HG02840 (cell line): ENCODE results near the gene EPHB2.
"Not testable (repeated sequence)": the region's sequence is repeated elsewhere in the genome, so short reads cannot be mapped to it uniquely, and the experiment has no call there.

Experiments used
- ATAC-seq: cut with Tn5 transposase; IDR thresholded peaks from one replicate; pipeline ENCODE4 v1.9.1; 2021; ENCODE audit warnings: mild to moderate bottlenecking, moderate library complexity, moderate number of reproducible peaks; ENCODE audit not compliant: unreplicated experiment, low FRiP score

The EPHB2 gene

DNA sequence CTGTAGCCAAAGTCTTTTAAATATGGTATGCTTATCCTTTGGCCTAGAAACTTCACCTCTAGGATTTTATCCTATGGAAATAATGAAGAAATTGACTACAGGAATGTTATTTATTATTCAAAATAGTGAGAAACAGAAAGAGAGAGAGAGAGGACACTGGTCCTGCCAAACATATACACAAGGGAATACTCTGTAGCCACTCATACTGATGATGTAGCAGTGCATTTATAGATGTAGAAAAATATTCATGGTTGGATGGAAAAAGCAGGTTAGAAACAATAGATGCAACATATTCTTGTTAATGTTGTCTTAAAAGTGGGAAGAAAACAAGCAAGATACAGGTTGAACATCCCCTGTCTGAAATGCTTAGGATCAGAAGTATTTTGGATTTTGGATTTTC lies 22.2 kb upstream of the EPHB2 start:
- no peak for ATAC-seq

DNA sequence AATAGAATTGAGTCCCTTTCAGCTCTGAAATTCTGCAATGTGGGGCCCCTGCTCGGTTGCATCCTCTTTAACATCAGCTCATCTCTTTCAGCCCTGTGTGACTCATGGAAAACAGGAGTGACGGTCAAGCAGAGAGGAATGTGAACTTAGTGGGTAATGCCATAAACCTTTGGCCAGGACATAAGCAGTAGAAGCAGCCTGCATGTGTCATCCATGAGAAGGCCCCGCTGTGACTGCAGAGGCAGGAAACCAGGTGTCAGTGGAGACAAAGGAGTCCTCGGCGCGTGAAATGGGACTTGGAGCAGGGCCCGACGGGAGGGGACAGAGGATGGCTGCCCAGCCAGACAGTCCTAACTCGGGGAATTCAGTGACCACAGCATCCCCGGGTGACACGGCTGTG lies 21.1 kb upstream of the EPHB2 start:
- ATAC-seq = no peak

GRCh38 chr1:22691031-22691753 lies 19.4 kb upstream of the EPHB2 start:
- no peak for ATAC-seq

GRCh38 chr1:22694172-22694571 lies 16.5 kb upstream of the EPHB2 start:
- no peak for ATAC-seq

- ATAC-seq = no peak
Observed at GRCh38 chr1:22696610-22697009, 14.0 kb upstream of the EPHB2 start.

GRCh38 chr1:22697980-22698379 lies 12.7 kb upstream of the EPHB2 start:
- ATAC-seq = no peak

DNA sequence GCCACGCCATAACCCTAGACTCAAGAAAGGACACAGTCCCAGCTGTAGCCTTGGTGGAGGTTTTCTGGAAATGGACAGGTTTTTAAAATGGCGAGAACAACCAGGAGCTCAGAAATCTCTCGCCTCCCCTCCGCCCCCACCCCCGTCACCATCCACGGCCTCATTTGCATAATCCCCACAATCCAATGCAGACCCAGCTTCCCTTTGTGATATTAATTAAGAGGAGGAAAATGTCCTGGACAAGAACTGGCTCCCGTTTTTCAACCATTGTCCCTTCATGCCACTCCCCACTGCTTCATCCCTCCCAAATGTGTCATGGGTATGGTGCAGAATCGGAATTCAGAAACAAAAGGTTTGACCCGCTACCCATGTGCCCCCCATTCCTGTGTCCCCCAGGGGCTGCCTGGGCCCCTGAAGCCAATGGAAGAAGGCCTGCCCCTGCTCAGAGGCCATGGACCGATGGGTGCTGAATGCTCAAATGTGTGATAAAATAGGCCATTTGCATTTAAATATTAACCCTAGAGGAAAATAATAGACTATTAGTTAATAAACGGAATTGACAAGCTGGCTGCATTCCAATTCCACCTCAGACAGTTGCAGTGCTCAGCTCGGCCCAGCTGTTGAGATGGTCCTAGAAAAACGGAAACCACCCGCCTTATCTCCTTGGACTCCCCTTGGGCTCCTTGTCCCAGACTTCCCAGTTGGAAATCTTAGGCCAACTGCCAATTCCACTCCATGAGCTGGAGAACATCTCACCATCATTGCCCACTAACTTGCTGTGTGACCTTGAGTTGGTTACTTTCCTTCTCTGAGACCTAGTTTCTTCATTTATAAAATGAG lies 10.7 kb upstream of the EPHB2 start:
- ATAC-seq = no peak

- no peak for ATAC-seq
Observed at GRCh38 chr1:22702296-22703085, 8.1 kb upstream of the EPHB2 start.

- ATAC-seq = no peak
Observed at GRCh38 chr1:22704440-22705067, 6.1 kb upstream of the EPHB2 start.

GRCh38 chr1:22705586-22705985 lies 5.1 kb upstream of the EPHB2 start:
- no peak for ATAC-seq

- ATAC-seq = not testable (repeated sequence)
Observed at GRCh38 chr1:22706100-22706499, 4.5 kb upstream of the EPHB2 start.

GRCh38 chr1:22708777-22709176 lies 1.9 kb upstream of the EPHB2 start:
- ATAC-seq = no peak

DNA sequence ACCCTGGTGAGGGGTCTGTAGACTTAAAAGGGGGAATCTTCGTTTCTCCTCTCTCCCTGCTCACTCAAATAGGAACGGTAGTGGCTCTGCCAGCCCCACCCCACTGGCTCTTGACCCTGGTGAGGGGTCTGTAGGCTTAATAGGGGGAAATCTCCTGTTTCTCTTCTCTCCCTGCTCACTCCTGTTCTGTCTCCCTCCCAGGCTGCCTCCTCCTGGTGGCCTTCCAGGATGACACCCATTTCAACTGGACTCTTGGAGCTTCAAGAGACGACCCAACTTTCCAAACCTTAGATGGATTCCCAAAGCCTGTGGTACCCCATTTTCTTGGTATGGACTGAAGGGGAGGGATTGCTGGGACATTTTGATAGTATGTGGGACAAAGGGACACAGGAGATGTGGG lies 1.4 kb upstream of the EPHB2 start:
- no peak for ATAC-seq

GRCh38 chr1:22709891-22710700 lies 543 bp upstream of the EPHB2 start:
- ATAC-seq = no peak

- ATAC-seq = no peak
Observed at GRCh38 chr1:22711071-22711470, 432 bp downstream of the EPHB2 start.

GRCh38 chr1:22711591-22712501 lies 1.2 kb downstream of the EPHB2 start:
- no peak for ATAC-seq

- ATAC-seq = no peak
Observed at GRCh38 chr1:22712502-22713271, 2.0 kb downstream of the EPHB2 start.

GRCh38 chr1:22714455-22714854 lies 3.8 kb downstream of the EPHB2 start:
- ATAC-seq = no peak
